Right atrium auricular region (tissue), 2 donors: ENCODE data around the gene RGS14. TPM values are rescaled to one million over a fixed set of nuclear protein-coding genes. Genes with fewer than 3 reads are reported as not detected.

Experiments used
- DNase-seq: peaks from one replicate; pipeline ENCODE4 v3.0.0-alpha.2; 2019; ENCODE audit warnings: low spot score
- H3K27ac ChIP-seq, 2 donors: fragments of 200-600 bp; sonication (generic); 1 replicate in 1 of 2; 2 replicates in 1 of 2; pipeline ENCODE4 v1.5.1; 2016 to 2019
- H3K27me3 ChIP-seq, 2 donors: fragments of 200-600 bp; sonication (generic); one replicate each; pipeline versions ENCODE4 v1.5.1 to v1.6.0; 2017 to 2019
- H3K36me3 ChIP-seq: fragments of 200-600 bp; sonication (generic); one replicate; pipeline ENCODE4 v1.5.1; 2016
- H3K4me1 ChIP-seq, 2 donors: fragments of 200-600 bp; sonication (generic); one replicate each; pipeline versions ENCODE4 v1.5.1 to v1.6.0; 2017 to 2019
- H3K4me3 ChIP-seq, 2 donors: fragments of 200-600 bp; sonication (generic); 1 replicate in 1 of 2; 2 replicates in 1 of 2; pipeline ENCODE4 v1.5.1; 2017 to 2019; ENCODE audit warnings: mild to moderate bottlenecking in 1 of 2, moderate library complexity in 1 of 2
- H3K9me3 ChIP-seq, 2 donors: fragments of 200-600 bp; sonication (generic); one replicate each; pipeline ENCODE4 v1.5.1; 2019
- total RNA-seq, 2 donors: library from RNA; depleted of rRNA; stranded (reverse); fragments of >200 nt; gene quantifications; one replicate each; pipeline ENCODE4 v1.1.0, GENCODE V29; 2016
- TF ChIP-seq, protein P1 (sequence below), 2 donors: fragments of 200-600 bp; sonication (generic); IDR thresholded peaks; one replicate each; pipeline ENCODE4 v1.5.1; 2019; ENCODE audit warnings: antibody characterized with exemption in 2 of 2

RGS14 gene
- total RNA-seq, 2 donors from 2014 or later: 3.1 to 6.8 TPM

DNA sequence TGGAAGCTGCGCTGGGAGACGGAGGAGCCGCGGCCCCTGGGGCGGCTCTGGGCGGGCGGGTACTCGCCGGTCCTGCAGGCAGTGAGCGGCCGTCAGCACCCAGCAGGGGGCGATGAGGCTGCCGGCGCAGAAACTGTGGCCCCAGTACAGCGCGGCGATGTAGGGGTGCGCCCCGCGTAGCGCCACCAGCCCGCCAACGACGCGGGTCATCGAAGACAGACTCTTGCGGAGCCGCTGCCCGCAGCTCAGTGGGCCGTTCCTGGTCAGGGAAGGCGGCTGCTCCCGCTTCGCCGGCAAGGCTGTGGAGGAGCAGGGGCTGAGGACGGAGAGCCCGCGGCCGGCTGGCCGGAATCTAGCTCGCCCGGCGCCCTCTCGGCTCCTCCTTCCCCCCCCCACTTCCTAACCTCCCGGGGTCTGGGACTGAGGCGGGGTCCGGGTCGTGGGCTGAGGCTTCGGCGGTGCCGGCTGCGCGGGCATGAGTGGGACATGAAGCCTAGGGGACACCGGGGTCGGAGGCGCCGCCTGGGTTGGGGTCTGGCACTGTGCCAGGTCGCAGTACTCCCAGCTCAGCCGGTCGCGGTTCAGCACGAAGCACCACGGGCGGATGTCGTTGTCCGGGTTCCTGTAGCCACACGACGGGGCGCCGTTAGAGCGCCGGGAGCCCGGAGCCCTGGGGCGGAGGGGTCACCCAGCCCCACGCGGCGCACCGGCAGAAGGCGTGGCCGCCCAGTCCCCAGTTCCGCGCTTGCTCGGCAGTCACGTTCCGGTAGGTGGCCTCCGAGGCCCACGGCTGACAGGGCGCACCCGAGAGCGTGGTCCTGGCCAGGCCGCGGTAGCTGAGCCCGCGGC is 46.3 kb downstream of the RGS14 start:
- Histone ChIP-seq H3K27me3 (peaks cover 31 to 38% of the 10 kb centered on the region in 2 donors), H3K9me3 (no peaks in the 10 kb centered on the region), H3K4me1 (peaks cover 0 to 39% of the 10 kb centered on the region in 2 donors), H3K36me3 (no peaks in the 10 kb centered on the region), H3K27ac (peak overlapping the region in 1 of 2 donors; percentile 36), H3K4me3 (peak overlapping the region; percentile 25 to 62)
- TF ChIP-seq, protein P1, sequence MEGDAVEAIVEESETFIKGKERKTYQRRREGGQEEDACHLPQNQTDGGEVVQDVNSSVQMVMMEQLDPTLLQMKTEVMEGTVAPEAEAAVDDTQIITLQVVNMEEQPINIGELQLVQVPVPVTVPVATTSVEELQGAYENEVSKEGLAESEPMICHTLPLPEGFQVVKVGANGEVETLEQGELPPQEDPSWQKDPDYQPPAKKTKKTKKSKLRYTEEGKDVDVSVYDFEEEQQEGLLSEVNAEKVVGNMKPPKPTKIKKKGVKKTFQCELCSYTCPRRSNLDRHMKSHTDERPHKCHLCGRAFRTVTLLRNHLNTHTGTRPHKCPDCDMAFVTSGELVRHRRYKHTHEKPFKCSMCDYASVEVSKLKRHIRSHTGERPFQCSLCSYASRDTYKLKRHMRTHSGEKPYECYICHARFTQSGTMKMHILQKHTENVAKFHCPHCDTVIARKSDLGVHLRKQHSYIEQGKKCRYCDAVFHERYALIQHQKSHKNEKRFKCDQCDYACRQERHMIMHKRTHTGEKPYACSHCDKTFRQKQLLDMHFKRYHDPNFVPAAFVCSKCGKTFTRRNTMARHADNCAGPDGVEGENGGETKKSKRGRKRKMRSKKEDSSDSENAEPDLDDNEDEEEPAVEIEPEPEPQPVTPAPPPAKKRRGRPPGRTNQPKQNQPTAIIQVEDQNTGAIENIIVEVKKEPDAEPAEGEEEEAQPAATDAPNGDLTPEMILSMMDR (IDR thresholded peaks at IDR 0.05): peak; percentile 50 to 77
- DNase-seq: peak; percentile 86

DNA sequence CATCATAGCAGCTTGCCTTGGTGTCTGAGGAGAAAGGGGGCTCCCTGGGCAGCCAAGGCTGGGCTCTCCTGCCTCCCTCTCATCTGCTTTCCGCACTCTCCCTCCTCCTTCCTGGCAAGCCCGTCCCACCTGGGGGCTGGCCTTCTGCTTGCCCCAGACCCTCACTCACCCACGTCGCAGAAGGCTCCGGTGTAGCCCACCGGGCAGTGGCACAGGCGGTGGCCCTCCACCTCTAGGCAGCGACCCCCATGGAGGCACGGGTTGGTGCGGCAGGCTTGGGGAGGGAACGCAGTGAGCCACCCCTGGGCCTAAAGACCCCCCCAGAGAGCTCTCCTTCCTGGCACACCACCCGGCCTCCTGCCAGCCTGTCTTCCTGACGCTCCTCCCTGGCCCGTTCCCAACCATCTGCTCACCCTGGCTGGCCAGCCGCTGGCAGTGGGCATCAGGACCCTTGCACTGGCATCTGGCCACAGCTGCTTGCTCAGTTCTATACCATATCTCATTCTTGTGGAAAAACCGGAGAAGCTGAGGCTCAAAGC is 47.0 kb downstream of the RGS14 start:
- TF ChIP-seq, protein P1 (IDR thresholded peaks at IDR 0.05): no peak
- Histone ChIP-seq H3K27me3 (peaks cover 27 to 32% of the 10 kb centered on the region in 2 donors), H3K9me3 (no peaks in the 10 kb centered on the region), H3K4me1 (peaks cover 0 to 38% of the 10 kb centered on the region in 2 donors), H3K27ac (no peak overlapping the region), H3K4me3 (peak overlapping the region; percentile 25 to 62), H3K36me3 (no peaks in the 10 kb centered on the region)
- no peak for DNase-seq

DNA sequence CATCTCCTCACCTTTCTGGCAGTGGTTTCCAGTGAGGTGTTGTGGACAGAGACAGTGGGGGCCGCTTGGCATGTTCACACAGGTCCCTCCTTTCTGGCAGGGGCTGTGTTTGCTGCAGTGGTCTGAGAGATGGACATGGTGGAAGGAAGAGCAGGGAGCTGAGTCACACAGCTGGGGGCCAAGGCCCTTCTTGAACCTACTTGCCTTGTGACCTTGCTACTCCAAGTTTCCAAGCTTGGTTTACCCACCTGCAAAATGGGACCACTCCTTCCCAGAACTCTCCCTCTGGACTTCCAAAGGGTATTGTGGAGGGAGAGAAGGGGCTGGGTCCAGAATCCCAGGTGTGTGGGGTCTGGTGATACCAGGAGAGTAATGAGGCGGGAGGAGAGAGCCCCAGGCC is 47.6 kb downstream of the RGS14 start:
- H3K4me3 ChIP-seq: no peak overlapping the region
- H3K27ac ChIP-seq: no peak overlapping the region
- H3K27me3 ChIP-seq: peaks cover 23 to 26% of the 10 kb centered on the region in 2 donors
- H3K9me3 ChIP-seq: no peaks in the 10 kb centered on the region
- TF ChIP-seq, protein P1 (IDR thresholded peaks at IDR 0.05): no peak
- peaks cover 0 to 32% of the 10 kb centered on the region in 2 donors for H3K4me1 ChIP-seq
- H3K36me3 ChIP-seq: no peaks in the 10 kb centered on the region
- no peak for DNase-seq

DNA sequence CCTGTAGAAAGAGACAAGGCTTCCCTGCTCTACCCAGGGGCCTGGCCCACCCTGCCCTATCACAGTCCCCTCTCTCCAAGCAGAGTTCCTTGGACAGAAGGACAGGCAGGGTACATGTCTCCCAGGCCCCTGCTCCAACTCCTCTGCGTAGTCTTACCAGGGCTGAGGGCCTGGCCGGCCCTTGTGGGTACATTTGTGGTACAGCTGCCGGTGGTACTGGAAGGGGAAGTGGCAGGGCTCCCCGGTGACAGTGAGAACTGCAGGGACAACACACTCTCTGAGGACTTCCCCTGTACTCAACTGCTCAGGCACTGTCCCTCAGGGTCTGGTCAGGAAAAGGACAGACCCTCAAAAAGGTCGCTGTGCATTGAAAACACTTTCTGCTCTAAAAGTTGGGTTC is 48.1 kb downstream of the RGS14 start:
- no peak overlapping the region for H3K27ac ChIP-seq

DNA sequence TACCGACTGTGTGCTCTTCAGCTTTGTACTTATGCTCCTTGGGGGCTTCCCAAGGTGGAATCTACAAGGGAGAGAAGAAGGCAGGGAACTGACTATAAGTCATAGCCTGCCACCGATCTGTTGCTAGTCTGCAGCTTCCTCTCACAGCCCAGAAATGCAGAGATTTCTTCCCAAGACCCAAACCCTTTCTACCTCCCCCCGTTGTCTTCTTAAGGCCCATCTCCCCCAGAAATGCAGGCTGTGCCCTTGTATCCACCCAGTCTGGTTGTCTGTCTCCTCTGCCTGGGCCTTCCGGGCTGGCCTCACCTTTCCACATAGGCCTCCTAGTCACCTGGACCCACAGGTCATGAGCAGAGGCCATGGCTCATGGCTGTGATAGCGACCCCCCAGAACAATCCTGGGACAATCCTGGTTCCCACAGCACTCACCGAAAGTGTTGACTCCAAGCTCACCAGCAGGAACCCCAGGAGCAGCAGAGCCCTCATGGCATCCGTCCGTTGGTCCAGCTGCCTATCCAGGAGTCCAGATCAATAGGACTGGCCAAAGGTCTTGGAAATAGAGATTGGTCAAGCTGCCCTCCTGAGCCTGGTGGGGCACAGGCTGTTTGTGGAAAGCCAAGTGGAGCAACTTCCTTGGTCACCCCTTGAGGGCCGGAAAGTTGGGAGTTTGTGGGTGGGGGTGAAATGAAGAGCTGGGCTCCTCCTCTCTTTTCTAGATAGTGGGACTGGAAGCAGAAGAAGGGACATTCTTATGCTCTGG is 51.5 kb downstream of the RGS14 start, which contains the start of gene F12:
Gene F12, minus strand, starts transcription at position 522 of the 759 bp plus-strand sequence. Its CDS starts 37 bp downstream, at position 485.
- TF ChIP-seq, protein P1 (IDR thresholded peaks at IDR 0.05): no peak
- peaks cover 0 to 7% of the 10 kb centered on the region in 2 donors for H3K4me1 ChIP-seq
- no peaks in the 10 kb centered on the region for H3K27me3 ChIP-seq
- no peak within 1 kb of the TSS for H3K4me3 ChIP-seq
- no peaks in the 10 kb centered on the region for H3K36me3 ChIP-seq
- DNase-seq: no peak
- no peak within 1 kb of the TSS for H3K27ac ChIP-seq
- H3K9me3 ChIP-seq: no peaks in the 10 kb centered on the region

More for the DNA sequence above, 48.1 kb downstream of the RGS14 start:
- peaks cover 18 to 21% of the 10 kb centered on the region in 2 donors for H3K27me3 ChIP-seq
- H3K9me3 ChIP-seq: no peaks in the 10 kb centered on the region
- H3K4me3 ChIP-seq: no peak overlapping the region
- no peaks in the 10 kb centered on the region for H3K36me3 ChIP-seq
- TF ChIP-seq, protein P1 (IDR thresholded peaks at IDR 0.05): no peak
- H3K4me1 ChIP-seq: peaks cover 0 to 29% of the 10 kb centered on the region in 2 donors
- DNase-seq: peak; percentile 62
